ENCODE data around the gene EPOP. TPM values are rescaled to one million over a fixed set of nuclear protein-coding genes. Genes with fewer than 3 reads are reported as not detected.

The EPOP gene
- total RNA-seq, 2 donors from 2014 or later: 29.6 to 39.1 TPM

DNA sequence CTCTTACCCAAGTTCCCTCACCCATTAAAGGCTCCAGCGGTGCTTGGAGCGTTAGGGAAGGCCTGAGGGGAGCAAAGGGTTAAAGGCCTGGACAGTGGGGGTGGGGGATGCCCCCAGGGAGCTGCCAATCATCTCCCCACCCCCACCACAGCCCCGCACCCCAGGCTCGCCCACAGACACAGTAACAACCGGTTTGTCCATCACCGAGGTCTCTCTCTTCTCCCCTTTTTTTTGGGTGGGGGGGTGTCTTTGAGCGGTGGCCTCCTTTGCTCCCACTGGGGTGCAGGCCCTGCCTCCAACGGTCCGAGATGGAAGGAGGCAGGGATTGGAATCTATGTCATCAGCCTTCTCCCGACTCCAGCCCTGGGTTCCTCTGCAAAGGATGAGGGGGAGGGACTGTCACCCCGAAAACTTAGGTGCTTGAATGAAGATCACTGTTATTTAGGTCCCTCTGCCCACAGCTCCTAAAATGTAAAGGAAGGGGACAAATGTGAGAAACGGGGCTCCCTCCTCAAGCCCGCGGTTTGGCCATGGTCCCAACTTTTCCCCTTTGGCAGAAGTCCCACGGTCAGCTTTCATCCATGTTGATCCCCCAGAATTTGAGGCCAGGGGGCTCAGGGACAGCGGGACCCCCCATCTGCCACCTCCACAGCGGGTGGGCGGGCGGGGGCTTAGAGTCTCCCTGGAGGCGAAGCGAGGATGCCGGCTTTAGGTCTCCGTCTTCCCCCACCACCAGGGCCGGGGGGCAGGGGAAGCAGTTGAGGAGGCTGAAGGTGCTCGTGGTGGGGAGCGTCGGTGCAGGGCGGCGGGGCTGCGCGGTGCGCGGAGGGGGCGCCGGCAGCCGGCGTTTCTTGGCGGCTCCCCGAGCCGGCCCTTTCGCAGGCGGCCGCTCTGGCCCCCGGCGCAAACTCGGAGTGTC lies 1.7 kb downstream of the EPOP start:
- no peak for ATAC-seq (replicated peaks)
- peak overlapping the region; percentile 56 for H3K4me3 Mint-ChIP-seq
- H3K27me3 Mint-ChIP-seq: peaks cover 23% of the 10 kb centered on the region
- H3K4me1 Mint-ChIP-seq: peaks cover 28% of the 10 kb centered on the region
- H3K27ac Mint-ChIP-seq: no peak overlapping the region
- H3K36me3 Mint-ChIP-seq (ENCODE audit: low read depth): peaks cover 16% of the 10 kb centered on the region
- H3K9me3 Mint-ChIP-seq: no peaks in the 10 kb centered on the region

DNA sequence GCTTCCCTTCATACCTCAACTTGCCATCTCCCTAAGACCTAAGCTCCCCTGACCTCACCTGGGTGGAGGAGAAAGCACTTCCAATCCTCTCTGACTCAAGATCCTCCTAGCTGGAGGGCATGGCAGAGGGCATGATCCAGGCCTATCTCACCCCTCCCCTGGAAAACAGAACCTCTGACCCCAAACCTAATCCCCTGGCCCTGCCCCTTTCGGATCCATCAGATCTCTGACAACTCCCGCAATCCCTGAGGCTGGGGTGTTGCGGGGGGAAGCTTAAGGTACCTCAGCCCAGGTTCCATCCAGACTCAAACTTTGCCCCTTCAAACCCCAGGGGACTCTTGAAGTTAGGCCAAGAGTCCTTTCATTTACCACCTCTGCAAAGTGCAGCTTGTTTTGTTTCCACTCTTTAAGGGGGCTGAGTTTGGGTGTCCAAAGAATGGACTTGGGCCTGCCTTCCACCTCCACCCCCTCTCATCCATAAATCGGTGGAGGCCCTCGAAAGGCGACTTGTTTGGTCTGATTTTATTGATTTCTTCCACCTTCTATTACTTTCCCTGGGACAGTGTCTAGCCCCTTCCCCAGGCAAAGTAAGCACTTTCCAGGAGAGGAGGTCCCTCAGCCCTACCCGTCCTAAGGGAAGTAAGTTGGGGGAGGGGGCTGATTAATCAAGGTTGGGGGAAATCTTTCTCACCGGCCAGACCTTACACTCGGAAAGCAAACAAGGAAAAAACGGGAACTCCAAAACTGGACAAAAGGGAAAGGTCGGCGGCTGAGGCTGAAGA lies 2.6 kb downstream of the EPOP start:
- H3K4me1 Mint-ChIP-seq: peaks cover 28% of the 10 kb centered on the region
- no peak overlapping the region for H3K27ac Mint-ChIP-seq
- peaks cover 16% of the 10 kb centered on the region for H3K36me3 Mint-ChIP-seq (ENCODE audit: low read depth)
- peak overlapping the region; percentile 56 for H3K4me3 Mint-ChIP-seq
- no peak for ATAC-seq (replicated peaks)
- peaks cover 28% of the 10 kb centered on the region for H3K27me3 Mint-ChIP-seq
- H3K9me3 Mint-ChIP-seq: no peaks in the 10 kb centered on the region

DNA sequence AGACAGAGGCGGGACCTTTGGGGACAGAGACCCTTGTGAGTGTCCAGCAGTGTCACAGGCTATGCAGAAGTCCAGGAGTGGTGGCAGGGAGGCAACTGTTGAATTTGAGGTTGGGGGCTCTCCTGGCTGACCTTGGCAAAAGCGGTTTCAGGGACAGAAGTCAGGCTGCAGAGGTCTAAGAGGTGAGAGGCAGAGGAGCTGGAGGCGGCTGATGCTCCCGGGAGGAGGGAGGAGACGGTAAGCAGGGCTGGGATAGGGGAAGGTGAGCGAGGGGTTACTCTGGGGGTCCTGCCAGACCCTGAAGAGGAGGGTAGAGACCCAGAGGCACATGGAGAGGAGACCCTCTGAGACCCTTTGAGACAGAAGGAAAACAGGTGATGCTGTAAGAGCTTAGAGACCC lies 5.2 kb downstream of the EPOP start:
- no peak overlapping the region for H3K27ac Mint-ChIP-seq
- H3K4me3 Mint-ChIP-seq: no peak overlapping the region
- H3K4me1 Mint-ChIP-seq: peaks cover 6% of the 10 kb centered on the region
- H3K27me3 Mint-ChIP-seq: peaks cover 30% of the 10 kb centered on the region
- no peaks in the 10 kb centered on the region for H3K9me3 Mint-ChIP-seq
- H3K36me3 Mint-ChIP-seq (ENCODE audit: low read depth): peaks cover 16% of the 10 kb centered on the region
- ATAC-seq (replicated peaks): no peak

DNA sequence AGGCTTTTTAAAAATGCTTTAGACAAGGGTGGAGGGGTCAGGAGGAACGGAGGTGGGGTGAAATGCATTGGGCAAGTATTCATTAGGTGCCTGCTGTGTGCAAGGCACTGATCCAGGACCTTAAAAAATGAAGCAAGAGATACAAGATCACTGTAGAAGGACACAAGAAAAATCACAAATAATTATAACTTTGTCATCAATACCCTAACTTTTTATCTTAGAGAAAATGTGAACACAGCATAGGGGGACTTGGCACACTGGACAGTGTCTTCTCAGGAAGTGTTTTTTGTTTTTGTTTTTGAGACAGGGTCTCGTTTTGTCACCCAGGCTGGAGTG lies 7.0 kb downstream of the EPOP start:
- Mint-ChIP-seq H3K27ac (no peak overlapping the region), H3K9me3 (no peaks in the 10 kb centered on the region), H3K36me3 (ENCODE audit: low read depth) (peaks cover 11% of the 10 kb centered on the region), H3K27me3 (peaks cover 38% of the 10 kb centered on the region), H3K4me3 (no peak overlapping the region), H3K4me1 (peaks cover 6% of the 10 kb centered on the region)
- no peak for ATAC-seq (replicated peaks)

DNA sequence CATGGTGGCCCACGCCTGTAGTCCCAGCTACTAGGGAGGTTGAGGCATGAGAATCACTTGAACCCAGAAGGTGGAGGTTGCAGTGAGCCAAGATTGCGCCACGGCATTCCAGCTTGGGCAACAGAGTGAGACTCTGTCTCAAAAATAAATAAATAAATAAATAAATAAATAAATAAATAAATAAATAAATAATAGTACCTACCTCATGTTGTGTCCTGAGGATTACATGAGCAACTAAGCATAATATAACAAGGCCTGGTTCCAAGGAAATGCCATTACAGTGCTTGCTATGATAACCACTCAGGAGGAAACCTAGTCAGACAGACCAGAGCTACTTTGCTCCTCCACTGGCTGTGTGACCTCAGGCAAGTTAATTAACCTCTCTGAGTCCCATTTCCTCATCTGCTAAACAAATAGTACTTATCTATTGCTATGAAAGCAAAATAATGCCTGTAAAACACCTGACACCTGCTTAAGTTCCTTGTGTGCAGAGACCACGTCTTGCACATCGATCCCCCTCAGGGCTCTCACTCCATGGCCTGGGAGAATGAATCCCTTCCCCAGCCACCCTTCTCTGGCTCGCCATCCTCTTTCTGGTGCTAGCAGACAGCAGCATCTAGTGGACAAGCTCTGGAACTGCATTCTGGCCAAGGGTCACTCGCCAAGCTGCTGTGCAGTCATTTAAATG lies 7.5 kb downstream of the EPOP start:
- Mint-ChIP-seq H3K36me3 (ENCODE audit: low read depth) (peaks cover 6% of the 10 kb centered on the region), H3K27ac (no peak overlapping the region), H3K27me3 (peaks cover 40% of the 10 kb centered on the region), H3K9me3 (no peaks in the 10 kb centered on the region), H3K4me1 (peaks cover 6% of the 10 kb centered on the region), H3K4me3 (no peak overlapping the region)
- peak; percentile 79 for ATAC-seq (replicated peaks)

DNA sequence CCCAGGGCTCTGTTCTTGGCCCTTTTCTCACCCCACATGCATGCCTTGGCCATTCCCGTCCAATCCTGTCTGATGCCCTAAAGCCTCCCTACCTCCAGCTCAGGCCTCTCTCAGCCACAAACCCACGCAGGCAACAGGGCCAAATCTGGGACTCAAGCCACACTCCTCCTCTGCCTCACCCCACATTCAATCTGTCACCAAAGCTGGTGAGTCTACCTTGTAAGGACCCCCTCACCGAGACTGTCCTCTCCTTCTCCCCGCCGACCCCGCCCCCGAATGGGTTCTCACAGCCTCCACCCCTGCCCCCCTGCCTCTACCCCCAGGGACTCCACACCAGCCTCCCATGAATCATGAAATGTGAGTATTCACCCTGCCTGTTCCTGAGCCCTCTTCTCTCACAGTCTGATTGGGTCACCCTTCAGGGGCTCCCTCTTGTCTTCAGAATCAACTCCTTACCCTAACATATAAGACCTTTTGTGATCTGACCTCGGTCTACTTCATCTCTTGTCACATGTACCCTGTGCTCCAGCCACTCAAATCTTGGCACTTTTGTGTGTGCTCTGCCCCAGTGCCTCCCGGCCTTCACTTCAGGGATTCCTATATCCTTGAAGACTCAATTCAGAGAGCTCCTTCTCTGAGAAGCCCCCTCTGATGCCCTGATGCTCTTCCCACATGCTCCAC lies 10.7 kb downstream of the EPOP start:
- Mint-ChIP-seq H3K36me3 (ENCODE audit: low read depth) (no peaks in the 10 kb centered on the region), H3K27ac (no peak overlapping the region), H3K27me3 (peaks cover 29% of the 10 kb centered on the region), H3K9me3 (no peaks in the 10 kb centered on the region), H3K4me1 (no peaks in the 10 kb centered on the region), H3K4me3 (no peak overlapping the region)
- ATAC-seq (replicated peaks): no peak

DNA sequence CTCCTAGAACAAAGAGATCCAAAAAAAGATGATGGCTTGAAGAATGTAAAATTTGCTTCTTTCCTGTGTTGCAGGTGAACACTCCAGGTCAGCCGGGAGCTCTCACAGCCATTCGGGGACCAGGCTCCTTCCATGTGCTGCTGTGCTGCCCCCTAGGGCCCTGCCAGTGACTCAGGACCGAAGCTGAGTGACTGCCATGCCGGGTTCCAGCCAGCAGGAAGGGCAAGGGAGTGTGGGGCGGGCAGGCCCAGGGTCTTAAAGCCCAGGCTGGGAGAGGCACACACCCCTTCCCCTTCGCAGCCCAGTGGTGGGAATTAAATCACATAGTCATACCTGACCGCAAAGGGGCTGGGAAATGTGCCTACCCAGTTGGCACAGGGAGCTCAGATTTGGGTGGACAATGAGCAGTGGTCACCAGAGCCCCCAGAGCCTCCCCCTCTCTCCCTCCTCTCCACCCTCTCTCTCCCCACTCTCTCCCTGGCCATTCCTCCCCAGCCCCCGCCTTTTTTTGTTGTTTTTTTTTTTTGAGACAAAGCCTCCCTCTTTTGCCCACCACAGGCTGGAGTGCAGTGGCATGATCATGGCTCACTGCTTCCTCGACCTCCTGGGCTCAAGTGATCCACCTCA lies 11.5 kb downstream of the EPOP start:
- ATAC-seq (replicated peaks): peak; percentile 78
- Mint-ChIP-seq H3K27me3 (peaks cover 26% of the 10 kb centered on the region), H3K36me3 (ENCODE audit: low read depth) (no peaks in the 10 kb centered on the region), H3K4me3 (no peak overlapping the region), H3K27ac (no peak overlapping the region), H3K9me3 (no peaks in the 10 kb centered on the region), H3K4me1 (no peaks in the 10 kb centered on the region)

DNA sequence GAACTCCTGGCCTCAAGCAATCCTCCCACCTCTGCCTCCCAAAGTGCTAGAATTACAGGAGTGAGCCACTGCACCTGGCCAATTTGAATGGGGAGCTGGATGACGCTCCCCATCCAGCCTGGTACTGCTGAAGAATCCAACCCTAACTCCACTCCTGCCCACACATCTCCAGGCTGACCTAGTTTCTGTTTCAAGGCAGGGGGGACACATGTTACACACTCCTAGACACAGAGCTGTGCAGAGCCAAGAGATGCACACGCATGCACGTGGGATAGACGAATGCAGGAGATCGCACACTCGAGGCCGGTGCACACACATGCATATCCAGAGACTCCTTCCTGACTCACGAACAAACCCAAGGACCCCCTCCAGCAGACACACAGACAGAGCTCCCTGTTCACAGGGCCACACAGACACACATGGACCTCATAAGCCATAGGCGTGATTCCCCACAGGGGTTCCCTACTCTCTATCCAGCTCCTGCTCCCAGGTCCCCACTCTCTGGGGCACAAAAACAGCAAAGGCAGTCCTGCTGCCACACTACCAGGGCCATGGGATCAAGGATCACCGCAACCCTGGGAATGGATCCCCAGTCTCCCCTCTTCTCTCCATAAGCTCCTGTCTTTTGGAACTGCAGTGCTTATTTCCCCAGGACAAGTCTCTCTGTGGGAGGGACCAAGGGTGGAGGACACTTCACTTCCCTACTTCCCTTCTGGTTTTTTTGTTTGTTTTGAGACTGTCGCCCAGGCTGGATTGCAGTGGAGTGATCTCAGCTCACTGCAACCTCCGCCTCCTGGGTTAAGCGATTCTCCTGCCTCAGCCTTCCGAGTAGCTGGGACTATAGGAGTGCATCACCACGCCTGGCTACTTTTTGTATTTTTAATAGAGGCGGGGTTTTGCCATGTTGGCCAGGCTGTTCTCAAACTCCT lies 14.4 kb downstream of the EPOP start:
- Mint-ChIP-seq H3K27me3 (peaks cover 30% of the 10 kb centered on the region), H3K36me3 (ENCODE audit: low read depth) (no peaks in the 10 kb centered on the region), H3K27ac (no peak overlapping the region), H3K4me3 (no peak overlapping the region), H3K9me3 (no peaks in the 10 kb centered on the region), H3K4me1 (no peaks in the 10 kb centered on the region)
- ATAC-seq (replicated peaks): no peak

DNA sequence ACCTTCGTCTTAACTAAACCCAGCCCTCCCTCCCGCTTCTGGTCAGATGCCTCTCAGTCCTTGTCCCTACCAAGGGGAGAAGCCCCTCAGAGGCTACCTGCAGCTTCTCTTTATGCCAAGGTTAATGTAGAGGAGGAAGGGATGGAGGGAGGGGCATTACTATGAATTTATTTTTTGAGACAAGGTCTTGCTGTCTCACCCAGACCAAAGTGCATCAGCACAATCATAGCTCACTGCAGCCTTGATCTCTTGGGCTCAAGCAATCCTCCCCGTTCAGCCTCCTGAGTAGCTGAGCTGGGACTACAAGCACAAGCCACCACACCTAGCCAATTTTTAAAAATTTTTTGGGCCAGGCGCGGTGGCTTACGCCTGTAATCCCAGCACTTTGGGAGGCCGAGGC lies 15.3 kb downstream of the EPOP start:
- no peaks in the 10 kb centered on the region for H3K36me3 Mint-ChIP-seq (ENCODE audit: low read depth)
- H3K27ac Mint-ChIP-seq: no peak overlapping the region
- no peaks in the 10 kb centered on the region for H3K9me3 Mint-ChIP-seq
- no peak overlapping the region for H3K4me3 Mint-ChIP-seq
- no peak for ATAC-seq (replicated peaks)
- H3K27me3 Mint-ChIP-seq: peaks cover 33% of the 10 kb centered on the region
- no peaks in the 10 kb centered on the region for H3K4me1 Mint-ChIP-seq

DNA sequence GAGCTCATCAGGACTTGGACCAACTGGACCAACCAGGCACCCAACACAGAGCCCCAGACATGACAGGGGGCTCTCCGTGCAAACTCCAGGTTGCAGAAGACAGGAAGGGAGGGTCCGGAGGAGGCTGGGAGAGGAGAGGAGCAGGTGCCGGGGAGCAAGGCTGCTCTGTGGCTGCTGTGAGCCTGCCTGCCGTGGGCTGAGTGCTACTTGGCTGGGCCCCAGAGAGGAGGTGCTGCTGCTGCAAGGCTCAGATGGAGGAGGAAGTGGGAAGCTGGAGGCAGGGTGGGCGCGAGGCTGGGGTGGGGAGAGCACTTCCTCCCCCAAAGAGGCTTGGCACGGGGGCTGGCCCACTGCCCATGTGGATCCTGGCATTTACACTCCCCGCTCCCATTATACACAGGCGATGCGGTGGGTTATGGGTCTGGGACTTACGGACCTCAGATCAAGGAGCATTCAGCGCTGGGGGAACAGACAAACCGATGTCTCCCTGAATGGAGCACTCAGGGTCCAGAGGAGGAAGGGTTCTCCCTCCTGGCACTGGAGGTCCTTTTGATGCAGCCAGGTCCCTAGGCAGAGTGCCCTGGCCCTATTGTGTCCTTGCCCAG lies 15.9 kb downstream of the EPOP start:
- no peak for ATAC-seq (replicated peaks)
- H3K4me1 Mint-ChIP-seq: no peaks in the 10 kb centered on the region
- no peak overlapping the region for H3K27ac Mint-ChIP-seq
- no peak overlapping the region for H3K4me3 Mint-ChIP-seq
- peaks cover 31% of the 10 kb centered on the region for H3K27me3 Mint-ChIP-seq
- H3K36me3 Mint-ChIP-seq (ENCODE audit: low read depth): no peaks in the 10 kb centered on the region
- H3K9me3 Mint-ChIP-seq: no peaks in the 10 kb centered on the region

DNA sequence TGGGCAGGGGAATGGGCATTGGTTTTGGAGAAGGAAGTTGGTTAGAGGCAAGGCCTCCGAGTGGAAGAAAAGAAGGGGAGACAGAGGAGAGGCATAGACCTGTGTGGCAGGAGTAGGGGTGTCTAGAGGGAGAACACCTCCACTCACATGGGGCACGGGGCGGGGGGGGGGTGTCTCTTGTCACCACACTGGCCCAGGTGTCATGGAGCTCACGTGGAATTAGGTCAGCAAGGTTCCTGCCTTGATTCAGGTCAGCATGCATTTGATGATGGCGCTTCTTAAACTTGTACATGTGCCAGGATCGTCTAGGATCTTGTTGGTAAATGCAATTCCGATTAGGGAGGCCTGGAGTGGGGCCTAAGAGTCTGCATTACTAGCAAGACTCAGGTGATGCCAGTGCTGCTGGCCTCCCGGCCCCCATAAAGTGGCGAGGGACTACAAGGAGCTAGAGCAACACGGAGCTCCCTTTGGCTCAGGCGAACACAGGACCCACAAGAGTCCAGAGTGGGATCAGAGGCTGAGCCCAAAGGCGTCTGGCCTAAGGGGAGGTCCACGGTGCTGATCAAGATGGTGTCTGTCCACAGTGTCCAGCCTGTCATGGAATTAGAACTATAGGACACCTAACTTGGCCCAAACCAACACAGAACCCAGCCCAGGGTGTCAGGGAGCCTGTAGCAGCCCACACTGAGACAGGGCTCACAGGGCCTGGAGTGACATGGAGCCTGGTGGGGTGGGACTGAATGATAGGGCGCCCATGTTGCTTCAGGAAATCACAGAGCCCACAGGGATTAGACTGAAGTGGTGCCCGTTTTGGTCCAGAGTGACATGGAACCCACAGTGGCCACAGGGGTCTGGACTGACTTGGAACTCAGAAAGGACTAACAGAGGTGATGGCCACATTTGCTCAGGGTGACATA lies 16.7 kb downstream of the EPOP start:
- H3K36me3 Mint-ChIP-seq (ENCODE audit: low read depth): no peaks in the 10 kb centered on the region
- no peaks in the 10 kb centered on the region for H3K4me1 Mint-ChIP-seq
- H3K27me3 Mint-ChIP-seq: peaks cover 32% of the 10 kb centered on the region
- no peak overlapping the region for H3K4me3 Mint-ChIP-seq
- no peak for ATAC-seq (replicated peaks)
- no peak overlapping the region for H3K27ac Mint-ChIP-seq
- H3K9me3 Mint-ChIP-seq: no peaks in the 10 kb centered on the region
